CD14-positive monocyte (primary cell): ENCODE measurements around the gene C1QL2. TPM values are rescaled to one million over a fixed set of nuclear protein-coding genes. Genes with fewer than 3 reads are reported as not detected.

Experiments
- DNase-seq, 3 donors: peaks; one replicate each; pipeline ENCODE4 v3.0.0-alpha.2; 2011 to 2022
- H2AFZ ChIP-seq: 2 replicates; pipeline ENCODE4 v1.6.0; 2012; ENCODE audit warnings: mild to moderate bottlenecking, low read depth, low read length, inconsistent platforms; ENCODE audit not compliant: insufficient read depth, poor library complexity, severe bottlenecking
- H3K27ac ChIP-seq, 2 donors: 1 replicate in 1 of 2; 2 replicates in 1 of 2; pipeline ENCODE4 v1.5.1; 2012 to 2013; ENCODE audit warnings: low read length in 2 of 2, control low read depth in 1 of 2, inconsistent platforms in 1 of 2, low read depth in 1 of 2, mild to moderate bottlenecking in 1 of 2
- H3K27me3 ChIP-seq, 2 donors: one replicate each; pipeline versions ENCODE4 v1.6.0 to v1.6.1; 2011 to 2013; ENCODE audit warnings: low read length in 2 of 2; ENCODE audit not compliant: control insufficient read depth in 2 of 2, insufficient read depth in 2 of 2
- H3K36me3 ChIP-seq, 2 donors: replicated peaks in 1 of 2; 1 replicate in 1 of 2; 2 replicates in 1 of 2; pipeline versions ENCODE4 v1.5.1 to v1.6.1; 2012 to 2013; ENCODE audit warnings: low read length in 2 of 2, control low read depth in 1 of 2, inconsistent platforms in 1 of 2, mild to moderate bottlenecking in 1 of 2; ENCODE audit not compliant: insufficient read depth in 2 of 2, control insufficient read depth in 1 of 2
- H3K4me1 ChIP-seq, 2 donors: 1 replicate in 1 of 2; 2 replicates in 1 of 2; pipeline versions ENCODE4 v1.5.1 to v1.6.1; 2012 to 2013; ENCODE audit warnings: low read length in 2 of 2, control low read depth in 1 of 2, inconsistent platforms in 1 of 2, mild to moderate bottlenecking in 1 of 2, moderate library complexity in 1 of 2; ENCODE audit not compliant: insufficient read depth in 2 of 2, control insufficient read depth in 1 of 2
- H3K4me2 ChIP-seq: replicated peaks from 2 replicates; pipeline ENCODE3; 2012; ENCODE audit warnings: low read length, moderate library complexity, mild to moderate bottlenecking; ENCODE audit not compliant: poor library complexity, severe bottlenecking; ENCODE audit errors: extremely low read depth
- H3K4me3 ChIP-seq, 3 experiments: fragments of 200-600 bp in 1 of 3; sonication (generic) in 1 of 3; replicated peaks in 1 of 3; 1 replicate in 2 of 3; 2 replicates in 1 of 3; pipeline ENCODE4 v1.5.1; 2011 to 2013; ENCODE audit warnings: low read length in 3 of 3, mild to moderate bottlenecking in 3 of 3, control low read depth in 2 of 3, low read depth in 2 of 3, inconsistent platforms in 1 of 3, moderate library complexity in 1 of 3
- H3K79me2 ChIP-seq: 2 replicates; pipeline ENCODE4 v1.6.0; 2012; ENCODE audit warnings: mild to moderate bottlenecking, control low read depth, inconsistent platforms, low read length, moderate library complexity; ENCODE audit not compliant: insufficient read depth
- H3K9ac ChIP-seq: 2 replicates; pipeline ENCODE4 v1.6.0; 2017; ENCODE audit warnings: low read length, mild to moderate bottlenecking; ENCODE audit not compliant: insufficient read depth, poor library complexity, severe bottlenecking
- H3K9me3 ChIP-seq, 2 donors: replicated peaks in 1 of 2; 1 replicate in 1 of 2; 2 replicates in 1 of 2; pipeline versions ENCODE4 v1.5.1 to v1.6.1; 2012 to 2013; ENCODE audit warnings: low read length in 2 of 2, control low read depth in 1 of 2; ENCODE audit not compliant: control insufficient read depth in 1 of 2, insufficient read depth in 1 of 2
- H4K20me1 ChIP-seq: 2 replicates; pipeline ENCODE4 v1.6.0; 2012; ENCODE audit warnings: mild to moderate bottlenecking, low read length, control low read depth, moderate library complexity; ENCODE audit not compliant: insufficient read depth
- H3K27ac Mint-ChIP-seq, 7 donors: one replicate each; pipeline ENCODE4 v1.8.0; 2020; ENCODE audit warnings: mild to moderate bottlenecking in 7 of 7, mixed read lengths in 7 of 7, moderate library complexity in 6 of 7, inconsistent platforms in 2 of 7
- H3K27me3 Mint-ChIP-seq, 3 donors: one replicate each; pipeline ENCODE4 v1.8.0; 2021 to 2022; ENCODE audit warnings: low read depth in 3 of 3, mild to moderate bottlenecking in 3 of 3, mixed read lengths in 3 of 3, moderate library complexity in 3 of 3, inconsistent platforms in 1 of 3
- H3K36me3 Mint-ChIP-seq, 2 donors: one replicate each; pipeline ENCODE4 v1.8.0; 2020; ENCODE audit warnings: mixed read lengths in 2 of 2, inconsistent platforms in 1 of 2, mild to moderate bottlenecking in 1 of 2
- H3K4me1 Mint-ChIP-seq: one replicate; pipeline ENCODE4 v1.8.0; 2020; ENCODE audit warnings: mild to moderate bottlenecking, mixed read lengths
- H3K4me3 Mint-ChIP-seq, 2 donors: one replicate each; pipeline ENCODE4 v1.8.0; 2020; ENCODE audit warnings: mild to moderate bottlenecking in 2 of 2, mixed read lengths in 2 of 2, moderate library complexity in 1 of 2
- H3K9me3 Mint-ChIP-seq, 7 donors: one replicate each; pipeline ENCODE4 v1.8.0; 2020 to 2022; ENCODE audit warnings: mixed read lengths in 7 of 7, mild to moderate bottlenecking in 6 of 7, moderate library complexity in 6 of 7, inconsistent platforms in 2 of 7
- CTCF ChIP-seq: fragments of 200-600 bp; IDR thresholded peaks from one replicate; pipeline ENCODE4 v1.8.0; 2022; ENCODE audit warnings: antibody characterized with exemption, mild to moderate bottlenecking
- WGBS: methylation state at CpG from one replicate; pipeline ENCODE4 v1.1.5; 2013; ENCODE audit warnings: missing lambda C conversion rate; ENCODE audit not compliant: insufficient coverage; 5-methylcytosine and 5-hydroxymethylcytosine counted together
- intact Hi-C, 2 donors: fragments of 100-400 bp; cut with micrococcal nuclease; formaldehyde crosslinking; loops; one replicate each; pipeline versions ENCODE4 v1.15.0 to v1.15.1; 2023
- polyA plus RNA-seq, 3 donors: library from polyadenylated mRNA; depleted of rRNA in 1 of 3; unstranded in 2 of 3; stranded (reverse) in 1 of 3; fragments of 300-500 nt in 2 of 3; fragments of >200 nt in 1 of 3; fragmentation: Illumina TruSeq in 2 of 3; gene quantifications; 1 replicate in 2 of 3; 2 replicates in 1 of 3; pipeline ENCODE4 v1.2.3, GENCODE V29; 2012 to 2021

C1QL2 gene
- polyA plus RNA-seq, 3 donors = not detected

- Histone ChIP-seq H3K27me3 (peaks cover 0 to 13% of the 10 kb centered on the region in 2 donors), H3K4me3 (no peak overlapping the region), H2AFZ (no peak overlapping the region), H3K9me3 (peaks cover 12 to 17% of the 10 kb centered on the region in 2 donors), H3K4me2 (no peak overlapping the region), H3K4me1 (no peaks in the 10 kb centered on the region), H3K79me2 (no peaks in the 10 kb centered on the region), H4K20me1 (no peaks in the 10 kb centered on the region), H3K9ac (no peak overlapping the region), H3K27ac (no peak overlapping the region), H3K36me3 (no peaks in the 10 kb centered on the region)
- Mint-ChIP-seq H3K27ac (no peak overlapping the region), H3K4me3 (no peak overlapping the region), H3K27me3 (peaks cover 11 to 20% (median 18%) of the 10 kb centered on the region in 3 donors), H3K4me1 (no peaks in the 10 kb centered on the region), H3K36me3 (peaks cover 0 to 4% of the 10 kb centered on the region in 2 donors), H3K9me3 (peaks cover 7 to 22% (median 18%) of the 10 kb centered on the region in 7 donors)
- intact Hi-C loops = no loop called here
- 40% methylated on average over 7 of the region's 10 CpGs for WGBS
- DNase-seq = no peak
- TF ChIP-seq CTCF = no peak
Measured at GRCh38 chr2:119112770-119113488, 45.6 kb downstream of the C1QL2 start.

DNA sequence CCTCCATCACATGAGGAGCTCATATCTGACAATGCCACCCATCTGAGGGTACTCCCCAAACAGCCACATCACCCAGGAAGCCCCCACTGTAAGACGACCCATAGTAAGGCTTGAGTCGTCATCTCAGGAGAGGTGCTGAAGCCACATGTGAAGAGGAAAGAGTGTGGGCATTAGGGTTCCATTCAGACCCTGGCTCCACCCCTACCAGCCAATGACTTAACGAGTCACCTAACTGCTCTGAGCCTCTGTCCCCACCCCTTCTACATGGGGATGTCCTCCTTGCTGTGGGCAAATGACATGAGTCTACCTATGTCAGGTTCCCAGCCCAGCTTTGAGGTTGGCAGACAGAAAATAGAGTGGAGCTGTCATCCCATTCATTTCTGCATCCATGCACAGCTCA is 46.3 kb downstream of the C1QL2 start:
- no peak overlapping the region for H3K4me2 ChIP-seq
- no peaks in the 10 kb centered on the region for H3K36me3 ChIP-seq
- Mint-ChIP-seq H3K4me3 (no peak overlapping the region), H3K27ac (no peak overlapping the region), H3K36me3 (peaks cover 0 to 4% of the 10 kb centered on the region in 2 donors), H3K9me3 (peaks cover 7 to 22% (median 18%) of the 10 kb centered on the region in 7 donors), H3K27me3 (peaks cover 7 to 18% (median 17%) of the 10 kb centered on the region in 3 donors), H3K4me1 (no peaks in the 10 kb centered on the region)
- H3K9ac ChIP-seq = no peak overlapping the region
- H3K9me3 ChIP-seq = peaks cover 12 to 17% of the 10 kb centered on the region in 2 donors
- H3K4me1 ChIP-seq = no peaks in the 10 kb centered on the region
- no peaks in the 10 kb centered on the region for H3K79me2 ChIP-seq
- H3K4me3 ChIP-seq = no peak overlapping the region
- WGBS = no CpG with 5 or more reads among the region's 3 CpGs
- no peak overlapping the region for H3K27ac ChIP-seq
- H3K27me3 ChIP-seq = peaks cover 0 to 13% of the 10 kb centered on the region in 2 donors
- TF ChIP-seq CTCF = no peak
- H2AFZ ChIP-seq = no peak overlapping the region
- no peak for DNase-seq
- no peaks in the 10 kb centered on the region for H4K20me1 ChIP-seq
- intact Hi-C loops = no loop called here
